ENCODE measurements around the gene FGF12. TPM values are rescaled to one million over a fixed set of nuclear protein-coding genes. Genes with fewer than 3 reads are reported as not detected.

The FGF12 gene
- total and polyA plus RNA-seq, 11 donors, result 21.8 to 420 (median 265) TPM

GRCh38 chr3:192277477-192277876, 449.9 kb downstream of the FGF12 start:
- no peaks in the 10 kb centered on the region for H3K27me3 ChIP-seq
- intact Hi-C loops (cut with DNase I), result no loop called here
- 93 to 96% (median 95%) methylated on average over 9 of the region's 9 CpGs for WGBS, 4 donors
- no peaks in the 10 kb centered on the region for H3K9me3 ChIP-seq
- no peaks in the 10 kb centered on the region for H3K36me3 ChIP-seq
- H3K27ac ChIP-seq, result no peak overlapping the region
- TF ChIP-seq CTCF (IDR thresholded peaks at IDR 0.05) (no peak), POLR2A (IDR thresholded peaks at IDR 0.05) (no peak)
- ATAC-seq (no peak), DNase-seq (no peak)
- H3K4me1 ChIP-seq, result peaks cover 0 to 26% (median 0%) of the 10 kb centered on the region in 12 donors
- no peak overlapping the region for H3K4me3 ChIP-seq

GRCh38 chr3:192275741-192276355, 451.5 kb downstream of the FGF12 start:
- intact Hi-C loops (cut with DNase I), result no loop called here

GRCh38 chr3:192273697-192274010, 453.7 kb downstream of the FGF12 start:
- TF ChIP-seq CTCF (IDR thresholded peaks at IDR 0.05) (no peak), POLR2A (IDR thresholded peaks at IDR 0.05) (no peak)
- Histone ChIP-seq H3K27ac (no peak overlapping the region), H3K36me3 (no peaks in the 10 kb centered on the region), H3K4me1 (peaks cover 0 to 17% (median 0%) of the 10 kb centered on the region in 12 donors), H3K9me3 (peaks cover 0 to 3% (median 0%) of the 10 kb centered on the region in 12 donors), H3K4me3 (no peak overlapping the region), H3K27me3 (no peaks in the 10 kb centered on the region)
- no peak for DNase-seq
- no peak for ATAC-seq
- WGBS, 4 donors, result 66 to 82% (median 77%) methylated on average over 3 of the region's 3 CpGs
- intact Hi-C loops (cut with DNase I), result no loop called here

More at GRCh38 chr3:192275741-192276355, 451.5 kb downstream of the FGF12 start:
- Histone ChIP-seq H3K27ac (no peak overlapping the region), H3K36me3 (no peaks in the 10 kb centered on the region), H3K4me3 (no peak overlapping the region), H3K4me1 (peaks cover 0 to 17% (median 0%) of the 10 kb centered on the region in 12 donors), H3K27me3 (no peaks in the 10 kb centered on the region), H3K9me3 (no peaks in the 10 kb centered on the region)
- ATAC-seq, result no peak
- TF ChIP-seq POLR2A (IDR thresholded peaks at IDR 0.05) (no peak), CTCF (IDR thresholded peaks at IDR 0.05) (no peak)
- DNase-seq, result no peak
- WGBS, 4 donors, result 57 to 68% (median 62%) methylated on average over 7 of the region's 7 CpGs

GRCh38 chr3:192273001-192273696, 454.2 kb downstream of the FGF12 start:
- WGBS, 4 donors, result 83 to 92% (median 91%) methylated on average over 3 of the region's 3 CpGs
- Histone ChIP-seq H3K36me3 (no peaks in the 10 kb centered on the region), H3K4me1 (peaks cover 0 to 17% (median 0%) of the 10 kb centered on the region in 12 donors), H3K9me3 (peaks cover 0 to 5% (median 0%) of the 10 kb centered on the region in 12 donors), H3K27me3 (no peaks in the 10 kb centered on the region), H3K27ac (no peak overlapping the region), H3K4me3 (no peak overlapping the region)
- intact Hi-C loops (cut with DNase I), result no loop called here
- TF ChIP-seq CTCF (IDR thresholded peaks at IDR 0.05) (no peak), POLR2A (IDR thresholded peaks at IDR 0.05) (no peak)
- DNase-seq (no peak), ATAC-seq (no peak)
